ENCODE data around the gene CYP19A1.

CYP19A1 gene

DNA sequence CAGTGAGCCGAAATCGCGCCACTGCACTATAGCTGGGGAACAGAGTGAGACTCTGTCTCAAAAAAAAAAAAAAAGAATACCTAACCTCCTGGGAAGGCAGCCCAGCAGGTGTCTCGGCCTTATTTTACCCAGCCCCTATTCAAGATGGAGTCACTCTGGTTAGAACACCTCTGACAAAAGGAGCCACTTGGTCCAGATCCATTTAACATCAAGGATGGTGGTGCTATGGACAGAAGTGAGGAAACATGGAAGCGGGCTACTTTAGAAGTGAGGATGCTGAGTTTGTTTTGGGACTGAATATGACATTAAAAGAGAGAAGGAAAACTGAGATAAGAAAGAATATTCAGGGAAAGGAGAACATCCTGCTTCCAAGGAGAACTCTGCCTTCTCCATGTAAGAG is 17.8 kb upstream of the CYP19A1 start:
- H3K27me3 Mint-ChIP-seq (ENCODE audit: low read depth, poor library complexity): no peaks in the 10 kb centered on the region
- no peaks in the 10 kb centered on the region for H3K9me3 Mint-ChIP-seq
- H3K27ac Mint-ChIP-seq: no peak overlapping the region
- no peak overlapping the region for H3K4me3 Mint-ChIP-seq
- no peaks in the 10 kb centered on the region for H3K4me1 Mint-ChIP-seq
- no peak for TF ChIP-seq CTCF (IDR thresholded peaks at IDR 0.05)
- no peaks in the 10 kb centered on the region for H3K36me3 Mint-ChIP-seq (ENCODE audit: low read depth)
- DNase-seq: no peak

DNA sequence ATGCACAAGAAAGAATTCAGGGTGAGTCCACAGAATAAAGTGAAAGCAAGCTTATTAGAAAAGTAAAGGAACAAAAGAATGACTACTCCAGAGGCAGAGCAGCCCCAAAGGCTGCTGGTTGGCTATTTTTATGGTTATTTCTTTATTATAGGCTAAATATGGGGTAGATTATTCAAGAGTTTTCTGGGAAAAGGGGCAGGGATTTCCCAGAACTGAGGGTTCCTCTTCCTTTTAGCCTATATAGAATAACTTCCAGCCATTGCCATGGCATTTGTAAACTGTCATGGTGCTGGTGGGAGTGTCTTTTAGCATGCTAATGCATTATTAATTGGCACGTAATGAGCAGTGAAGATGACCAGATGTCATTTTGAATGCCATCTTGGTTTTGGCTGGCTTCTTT is 16.7 kb upstream of the CYP19A1 start:
- H3K4me1 Mint-ChIP-seq: no peaks in the 10 kb centered on the region
- H3K27ac Mint-ChIP-seq: no peak overlapping the region

DNA sequence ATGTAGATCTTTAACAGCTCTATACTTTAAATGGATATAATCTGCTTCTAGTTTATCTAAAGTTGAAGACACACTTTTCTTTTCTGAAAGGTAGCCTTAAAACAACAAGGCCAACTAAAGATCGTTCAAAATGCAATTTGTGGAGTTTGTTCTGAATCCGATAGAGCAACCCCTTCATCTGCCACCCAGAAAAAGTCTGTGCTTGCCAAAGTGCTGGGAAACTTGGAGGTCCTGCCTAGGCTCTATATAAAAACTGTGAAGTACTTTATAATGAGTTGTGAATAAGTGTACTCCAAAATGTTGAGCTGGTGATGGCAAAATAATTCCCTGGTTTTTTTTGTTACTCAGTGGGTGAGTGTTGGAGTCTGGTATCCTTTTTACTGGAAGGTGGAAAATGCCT is 15.6 kb upstream of the CYP19A1 start:
- Mint-ChIP-seq H3K4me3 (no peak overlapping the region), H3K36me3 (ENCODE audit: low read depth) (no peaks in the 10 kb centered on the region)
- no peak for TF ChIP-seq CTCF (IDR thresholded peaks at IDR 0.05)

More for the DNA sequence above, 16.7 kb upstream of the CYP19A1 start:
- Mint-ChIP-seq H3K9me3 (no peaks in the 10 kb centered on the region), H3K36me3 (ENCODE audit: low read depth) (no peaks in the 10 kb centered on the region), H3K27me3 (ENCODE audit: low read depth, poor library complexity) (no peaks in the 10 kb centered on the region), H3K4me3 (no peak overlapping the region)
- no peak for DNase-seq
- no peak for TF ChIP-seq CTCF (IDR thresholded peaks at IDR 0.05)

DNA sequence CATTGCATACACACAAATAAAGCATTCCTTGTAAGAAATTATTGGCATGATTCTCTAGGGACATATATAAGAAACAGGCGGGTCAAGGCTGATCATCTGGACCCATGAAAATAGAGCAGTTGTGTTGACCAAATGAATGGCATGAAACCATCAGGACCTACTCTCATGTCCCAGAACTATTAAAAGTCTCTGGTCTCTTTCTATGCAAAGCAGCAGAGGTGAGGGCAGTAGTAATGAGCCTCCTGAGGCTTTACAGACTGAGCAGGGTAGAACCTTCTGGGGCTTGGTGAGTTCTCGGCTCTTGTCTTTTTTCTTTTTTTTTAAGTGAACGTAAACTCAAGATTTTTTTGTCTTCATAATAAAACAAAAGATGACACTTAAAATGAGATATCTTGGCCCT is 12.3 kb upstream of the CYP19A1 start:
- no peaks in the 10 kb centered on the region for H3K4me1 Mint-ChIP-seq
- DNase-seq: no peak
- peaks cover 12% of the 10 kb centered on the region for H3K27me3 Mint-ChIP-seq (ENCODE audit: low read depth, poor library complexity)
- no peak for TF ChIP-seq CTCF (IDR thresholded peaks at IDR 0.05)
- H3K9me3 Mint-ChIP-seq: peaks cover 5% of the 10 kb centered on the region
- no peak overlapping the region for H3K4me3 Mint-ChIP-seq
- H3K27ac Mint-ChIP-seq: no peak overlapping the region
- H3K36me3 Mint-ChIP-seq (ENCODE audit: low read depth): no peaks in the 10 kb centered on the region

More for the DNA sequence above, 15.6 kb upstream of the CYP19A1 start:
- DNase-seq: no peak
- Mint-ChIP-seq H3K27ac (no peak overlapping the region), H3K27me3 (ENCODE audit: low read depth, poor library complexity) (no peaks in the 10 kb centered on the region), H3K4me1 (no peaks in the 10 kb centered on the region), H3K9me3 (no peaks in the 10 kb centered on the region)

DNA sequence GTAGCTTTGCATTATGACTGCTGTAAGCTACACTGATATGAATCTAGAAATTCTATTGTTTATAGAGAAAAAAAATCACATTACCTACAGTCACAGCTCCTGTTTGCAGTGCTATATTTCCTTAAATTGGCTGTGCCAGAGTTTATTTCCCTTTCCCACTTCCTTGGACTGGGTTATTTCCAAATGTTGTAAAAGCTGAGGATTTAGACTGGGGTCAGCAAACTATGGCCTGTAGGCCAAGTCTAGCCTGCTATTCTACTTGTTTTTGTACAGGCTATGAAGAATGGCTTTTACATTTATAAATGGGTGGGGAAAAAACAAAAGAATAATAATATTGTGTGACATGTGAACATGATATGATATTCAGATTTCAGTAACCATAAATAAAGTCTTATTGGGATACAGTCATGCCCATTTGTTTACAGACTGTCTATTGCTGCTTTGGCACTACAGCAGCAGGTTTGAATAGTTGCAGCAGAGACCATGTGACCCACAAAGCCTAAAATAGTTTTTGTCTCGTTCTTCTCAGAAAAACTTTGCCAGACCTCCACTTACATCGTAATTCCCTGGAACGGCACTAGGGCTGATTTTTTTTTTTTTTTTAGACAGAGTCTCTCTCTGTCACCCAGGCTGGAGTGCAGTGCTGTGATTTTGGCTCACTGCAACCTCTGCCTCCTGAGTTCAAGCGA is 10.9 kb upstream of the CYP19A1 start:
- H3K27ac Mint-ChIP-seq: no peak overlapping the region
- no peaks in the 10 kb centered on the region for H3K4me1 Mint-ChIP-seq
- no peak overlapping the region for H3K4me3 Mint-ChIP-seq
- H3K36me3 Mint-ChIP-seq (ENCODE audit: low read depth): no peaks in the 10 kb centered on the region
- peaks cover 25% of the 10 kb centered on the region for H3K27me3 Mint-ChIP-seq (ENCODE audit: low read depth, poor library complexity)
- no peak for TF ChIP-seq CTCF (IDR thresholded peaks at IDR 0.05)
- no peak for DNase-seq
- peaks cover 5% of the 10 kb centered on the region for H3K9me3 Mint-ChIP-seq

DNA sequence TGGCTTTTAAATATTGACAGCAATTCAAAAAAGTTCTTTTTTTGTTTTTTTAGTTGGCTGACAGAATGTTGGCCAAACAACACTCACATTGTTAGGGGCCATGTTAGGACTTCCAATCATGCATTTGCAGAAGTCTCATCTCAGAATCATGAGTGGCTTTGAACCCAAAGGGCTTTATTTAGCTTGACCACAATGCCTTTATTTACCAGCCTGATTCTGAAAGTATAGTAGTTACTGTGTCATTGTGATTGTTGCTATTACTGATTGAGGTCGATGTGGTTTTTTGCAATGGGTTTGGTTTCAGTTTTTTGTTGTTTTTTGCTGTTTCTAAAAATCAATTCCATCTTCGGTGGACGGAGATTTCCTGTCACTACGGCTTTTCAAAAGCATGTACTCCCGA is 10.3 kb upstream of the CYP19A1 start:
- DNase-seq: no peak
- H3K27ac Mint-ChIP-seq: no peak overlapping the region
- H3K4me3 Mint-ChIP-seq: no peak overlapping the region
- H3K27me3 Mint-ChIP-seq (ENCODE audit: low read depth, poor library complexity): peaks cover 27% of the 10 kb centered on the region
- H3K36me3 Mint-ChIP-seq (ENCODE audit: low read depth): no peaks in the 10 kb centered on the region
- H3K9me3 Mint-ChIP-seq: peaks cover 5% of the 10 kb centered on the region
- no peak for TF ChIP-seq CTCF (IDR thresholded peaks at IDR 0.05)
- no peaks in the 10 kb centered on the region for H3K4me1 Mint-ChIP-seq
